GM12801 (cell line): Measurements from ENCODE around the gene NFASC.

ENCODE experiments used
- TF ChIP-seq, protein P1 (sequence below): IDR thresholded peaks from one replicate; pipeline ENCODE4 v1.5.1; 2011; ENCODE audit warnings: control low read depth; ENCODE audit not compliant: insufficient read length; ENCODE audit errors: extremely low read depth

NFASC gene

GRCh38 chr1:204858363-204858821 lies 12.3 kb upstream of the NFASC start:
- TF ChIP-seq, protein P1, sequence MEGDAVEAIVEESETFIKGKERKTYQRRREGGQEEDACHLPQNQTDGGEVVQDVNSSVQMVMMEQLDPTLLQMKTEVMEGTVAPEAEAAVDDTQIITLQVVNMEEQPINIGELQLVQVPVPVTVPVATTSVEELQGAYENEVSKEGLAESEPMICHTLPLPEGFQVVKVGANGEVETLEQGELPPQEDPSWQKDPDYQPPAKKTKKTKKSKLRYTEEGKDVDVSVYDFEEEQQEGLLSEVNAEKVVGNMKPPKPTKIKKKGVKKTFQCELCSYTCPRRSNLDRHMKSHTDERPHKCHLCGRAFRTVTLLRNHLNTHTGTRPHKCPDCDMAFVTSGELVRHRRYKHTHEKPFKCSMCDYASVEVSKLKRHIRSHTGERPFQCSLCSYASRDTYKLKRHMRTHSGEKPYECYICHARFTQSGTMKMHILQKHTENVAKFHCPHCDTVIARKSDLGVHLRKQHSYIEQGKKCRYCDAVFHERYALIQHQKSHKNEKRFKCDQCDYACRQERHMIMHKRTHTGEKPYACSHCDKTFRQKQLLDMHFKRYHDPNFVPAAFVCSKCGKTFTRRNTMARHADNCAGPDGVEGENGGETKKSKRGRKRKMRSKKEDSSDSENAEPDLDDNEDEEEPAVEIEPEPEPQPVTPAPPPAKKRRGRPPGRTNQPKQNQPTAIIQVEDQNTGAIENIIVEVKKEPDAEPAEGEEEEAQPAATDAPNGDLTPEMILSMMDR, result no peak

GRCh38 chr1:204859861-204860267 lies 10.8 kb upstream of the NFASC start:
- TF ChIP-seq, protein P1, result no peak

DNA sequence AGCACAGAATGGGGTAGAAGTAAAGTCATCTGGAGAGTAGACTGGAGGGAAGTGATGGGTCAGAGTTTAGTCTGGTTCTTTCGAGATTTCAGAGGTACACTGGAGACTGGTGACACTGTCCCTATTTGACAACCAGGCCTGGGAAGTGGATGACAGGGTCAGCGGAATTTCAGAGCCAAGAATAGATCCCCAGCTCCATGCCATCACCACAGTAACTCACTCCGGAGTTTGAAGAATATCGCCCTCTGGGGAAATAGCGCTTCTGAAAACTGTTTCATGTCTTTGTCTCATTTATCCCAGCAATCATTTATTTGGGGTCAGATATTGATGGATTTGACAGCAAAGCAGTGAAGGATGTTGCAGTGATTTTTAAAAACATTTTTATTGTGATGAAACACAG lies 7.6 kb upstream of the NFASC start:
- TF ChIP-seq, protein P1, result no peak

- TF ChIP-seq, protein P1, result no peak
Measured at GRCh38 chr1:204863730-204864129, 6.9 kb upstream of the NFASC start.

DNA sequence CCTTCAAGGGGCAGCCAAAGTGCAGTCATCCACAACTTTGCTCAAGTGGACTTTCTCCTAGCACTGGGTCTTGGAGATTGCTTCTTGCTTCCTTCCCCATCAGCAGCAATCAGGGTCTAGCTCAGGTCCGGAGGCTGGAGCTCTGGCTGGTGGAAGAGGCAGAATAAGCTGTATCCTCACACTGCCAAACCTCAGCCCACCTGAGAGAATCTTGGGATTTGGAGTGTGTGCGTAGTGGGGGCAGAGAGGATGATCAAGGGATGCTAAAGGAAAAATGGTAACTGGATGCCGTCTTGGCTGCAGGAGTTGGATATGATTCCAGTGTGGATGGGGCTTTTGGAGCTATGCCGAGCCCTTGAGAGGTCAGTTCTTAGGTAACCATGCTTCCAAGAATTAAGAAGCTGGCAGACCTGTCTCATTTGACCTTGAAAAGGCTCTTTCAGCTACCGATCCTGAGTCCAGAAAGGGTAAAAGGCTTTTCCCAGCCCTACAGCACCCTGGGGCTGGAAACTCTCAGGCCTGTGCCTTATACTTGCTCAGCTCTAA lies 4.5 kb upstream of the NFASC start:
- TF ChIP-seq, protein P1, result no peak

DNA sequence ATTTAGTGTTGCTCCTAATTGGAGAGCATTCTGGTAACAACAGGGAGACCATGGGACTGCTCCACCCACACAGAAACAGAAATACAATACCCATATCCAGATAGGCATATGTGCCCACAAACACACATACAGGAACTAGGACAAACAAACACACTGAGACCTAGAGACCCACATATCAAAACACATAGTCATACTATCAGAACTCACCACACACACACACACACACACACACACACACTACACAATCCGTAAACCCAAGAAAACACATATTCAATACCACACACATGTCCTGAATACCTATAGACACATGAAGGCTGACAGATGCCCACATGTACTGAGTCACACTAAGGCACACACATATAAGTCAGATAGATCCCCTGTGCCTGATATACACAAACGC lies 3.5 kb upstream of the NFASC start:
- TF ChIP-seq, protein P1, result no peak

DNA sequence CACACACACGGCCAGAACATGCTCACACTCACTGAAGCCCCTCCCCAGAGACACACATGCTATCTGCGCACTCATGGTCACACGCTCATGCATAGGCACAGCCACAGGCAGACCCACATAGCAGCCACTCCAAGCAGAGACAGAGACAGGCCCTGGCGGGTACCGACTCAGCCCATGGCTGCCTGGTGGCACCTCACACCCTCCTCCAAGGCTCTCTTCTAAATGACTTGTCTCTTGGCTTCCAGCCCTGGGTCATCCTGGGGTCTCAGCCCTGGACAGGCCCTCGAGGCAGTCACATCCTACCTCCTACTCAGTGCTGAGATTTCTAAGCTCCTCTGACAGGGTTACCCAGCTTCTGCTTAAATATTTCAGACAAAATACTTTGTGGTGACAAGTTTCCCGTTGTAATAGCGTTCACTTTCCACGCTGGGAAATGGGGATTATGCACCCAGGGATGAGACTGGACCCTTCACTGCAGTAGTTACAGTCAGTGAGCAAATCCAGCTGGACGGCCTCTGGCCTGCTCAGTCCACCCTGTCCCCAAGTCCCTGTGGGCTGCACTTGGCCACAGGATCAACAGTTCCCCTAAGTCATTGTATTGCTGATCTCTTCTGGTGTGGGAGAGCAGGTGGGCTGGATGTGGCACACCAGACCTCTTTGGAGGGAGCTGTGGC lies 2.9 kb upstream of the NFASC start:
- TF ChIP-seq, protein P1, result no peak
